Stimulated activated CD4-positive, alpha-beta T cell treated with anti-CD3 and anti-CD28 coated beads, Interleukin-1b, Interleukin-23, amount 100 ng/mL, for 4 hours (primary cell): ENCODE data around the gene KCTD16.

Experiments used
- DNase-seq, 2 donors: peaks; one replicate each; pipeline ENCODE4 v3.0.0-alpha.2; 2020; ENCODE audit warnings: low read depth in 2 of 2

KCTD16 gene

DNA sequence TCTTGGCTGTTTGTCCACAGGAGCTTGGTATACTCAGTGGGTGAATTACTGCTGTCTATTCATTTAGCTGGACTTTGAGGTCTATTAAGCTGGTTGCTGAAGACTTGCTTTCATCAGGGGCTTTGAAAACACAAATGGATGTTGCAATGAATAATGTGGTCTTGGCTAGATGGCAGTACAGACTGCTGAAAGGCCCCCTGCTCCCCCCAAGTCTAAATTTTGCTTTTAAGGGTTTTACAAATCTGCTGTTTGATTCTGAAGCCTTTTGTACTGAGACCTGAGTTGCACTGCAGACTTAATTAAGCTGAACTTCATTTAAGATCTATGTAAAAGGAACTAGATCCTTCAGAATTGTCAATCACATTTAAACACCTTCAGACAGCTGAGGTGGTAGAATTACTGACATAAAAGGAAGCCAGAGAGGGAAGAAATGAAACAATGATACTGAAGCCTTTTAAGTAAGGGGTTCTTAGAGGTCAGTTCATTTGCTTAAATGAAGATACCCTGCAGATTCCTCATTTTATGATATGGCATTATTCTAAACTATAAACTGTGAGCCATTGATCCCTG lies 37.3 kb downstream of the KCTD16 start:
- no peak for DNase-seq

DNA sequence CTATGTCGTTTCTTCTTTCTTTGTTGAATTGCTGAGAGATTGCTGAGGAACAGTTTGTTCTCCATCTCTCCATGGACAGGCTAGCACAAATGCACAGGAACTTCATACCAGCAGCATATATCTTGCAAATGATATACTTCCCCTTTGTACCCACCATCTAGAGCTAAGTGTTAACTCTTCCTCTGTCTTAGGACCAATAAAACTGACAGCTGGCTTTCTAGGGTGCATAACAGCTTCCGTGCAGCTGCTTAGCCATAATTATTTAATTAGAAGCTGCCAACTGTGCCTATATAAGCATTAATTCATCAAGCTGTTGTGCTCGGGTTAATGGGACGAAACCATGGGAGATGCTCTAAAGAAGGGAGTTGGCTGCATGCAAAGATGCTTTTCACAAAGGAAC lies 38.7 kb downstream of the KCTD16 start:
- DNase-seq = no peak

DNA sequence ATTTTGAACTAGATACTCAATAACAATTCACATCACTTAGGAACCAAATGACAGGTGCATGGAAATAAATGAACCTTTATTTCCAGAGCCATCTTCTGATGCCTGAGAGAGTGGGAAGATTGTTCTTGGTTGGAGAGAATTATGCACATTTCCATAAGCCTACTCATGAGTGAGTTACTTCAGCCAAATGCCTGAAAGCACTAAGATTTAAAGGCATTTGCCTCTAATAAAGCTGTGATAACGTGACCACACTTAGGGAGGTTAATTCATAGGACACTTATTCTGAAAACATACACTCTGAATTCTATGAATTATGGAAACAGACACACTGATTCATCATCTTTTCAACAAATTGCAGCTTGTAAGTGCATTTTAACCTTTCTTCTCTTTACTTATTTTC lies 40.0 kb downstream of the KCTD16 start:
- no peak for DNase-seq

DNA sequence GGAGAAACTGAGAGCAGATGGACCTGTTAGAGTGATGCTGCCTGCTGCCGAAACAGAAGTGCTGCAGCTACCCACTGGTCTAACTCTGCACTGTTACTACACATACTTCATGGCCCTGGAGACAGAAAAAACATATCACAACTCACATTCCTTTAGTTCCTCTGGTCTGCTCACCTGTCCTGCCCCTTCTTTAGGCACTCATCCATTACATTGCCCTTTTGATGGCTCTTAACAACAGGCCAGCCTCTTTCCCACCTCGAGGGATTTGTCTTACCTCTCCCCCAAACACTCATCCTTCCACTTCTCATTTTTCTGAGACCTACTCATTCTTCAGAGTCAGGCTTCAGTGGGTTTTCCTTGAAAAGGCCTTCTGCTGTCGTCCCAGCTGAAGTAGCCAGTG lies 49.2 kb downstream of the KCTD16 start:
- no peak for DNase-seq

DNA sequence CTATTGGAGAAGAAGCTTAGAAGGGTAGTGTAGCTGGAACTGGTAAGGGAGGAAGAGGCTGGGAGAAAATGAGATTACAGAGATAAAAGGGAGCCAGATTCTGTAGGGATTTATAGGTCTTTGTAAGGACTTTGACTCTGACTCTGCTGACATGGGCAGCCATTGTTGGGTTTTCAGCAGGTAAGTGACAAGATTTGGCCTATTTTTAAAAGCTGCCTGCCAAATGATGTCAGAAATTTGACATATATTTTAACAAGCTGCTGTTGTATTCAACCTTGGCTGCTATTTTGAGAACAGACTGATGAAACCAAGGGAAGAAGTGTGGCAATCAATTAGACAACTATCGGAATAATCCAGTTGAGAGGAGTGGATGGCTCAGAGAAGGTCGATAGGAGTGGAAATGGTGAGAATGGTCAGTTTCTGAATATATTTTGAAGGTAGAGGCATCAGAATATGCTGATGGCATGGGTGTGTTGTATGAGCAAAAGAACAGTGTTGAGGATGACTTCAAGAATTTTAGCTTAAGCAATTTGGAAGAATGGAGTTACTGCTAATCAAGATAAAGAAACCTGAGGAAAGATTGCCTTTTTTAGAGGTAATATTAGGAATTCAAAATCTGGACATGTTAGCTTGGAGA lies 56.8 kb downstream of the KCTD16 start:
- no peak for DNase-seq

DNA sequence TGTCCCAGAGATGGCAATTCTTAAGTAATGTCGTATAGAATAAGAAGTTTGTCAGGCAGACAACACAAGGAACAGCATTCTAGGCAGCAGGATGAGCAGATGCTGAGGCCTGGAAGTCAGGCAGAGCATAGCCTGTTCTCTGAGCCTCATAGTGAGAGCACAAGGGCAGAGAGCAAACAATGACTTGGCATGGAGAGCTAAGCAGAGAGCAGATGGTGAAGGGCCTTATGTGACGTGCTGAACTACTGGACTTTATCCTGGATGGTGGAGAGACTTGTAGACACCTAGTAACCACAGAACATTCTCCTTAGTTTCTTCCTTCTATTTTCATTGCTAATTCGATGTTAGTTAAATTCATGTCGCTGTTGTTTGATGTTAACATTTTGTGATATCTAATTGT lies 60.1 kb downstream of the KCTD16 start:
- no peak for DNase-seq

DNA sequence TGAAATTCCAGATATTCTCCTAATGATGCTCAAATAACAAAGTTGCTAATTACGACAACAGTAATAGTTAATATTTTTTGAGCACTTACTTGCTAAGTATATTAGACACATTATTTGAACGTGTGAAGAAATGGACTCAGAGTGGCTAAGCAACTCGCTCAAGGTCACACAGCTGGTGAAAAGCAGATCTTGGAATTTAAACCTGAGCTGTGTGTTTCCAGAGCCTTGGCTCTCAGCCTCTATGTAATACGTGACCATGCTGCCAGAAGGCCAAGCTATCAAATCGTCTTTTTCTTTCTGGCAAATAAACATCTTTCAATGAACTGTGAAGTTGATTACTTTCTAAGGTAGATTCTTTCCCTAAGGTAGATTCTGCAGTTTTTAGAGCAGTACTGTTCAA lies 61.6 kb downstream of the KCTD16 start:
- no peak for DNase-seq

DNA sequence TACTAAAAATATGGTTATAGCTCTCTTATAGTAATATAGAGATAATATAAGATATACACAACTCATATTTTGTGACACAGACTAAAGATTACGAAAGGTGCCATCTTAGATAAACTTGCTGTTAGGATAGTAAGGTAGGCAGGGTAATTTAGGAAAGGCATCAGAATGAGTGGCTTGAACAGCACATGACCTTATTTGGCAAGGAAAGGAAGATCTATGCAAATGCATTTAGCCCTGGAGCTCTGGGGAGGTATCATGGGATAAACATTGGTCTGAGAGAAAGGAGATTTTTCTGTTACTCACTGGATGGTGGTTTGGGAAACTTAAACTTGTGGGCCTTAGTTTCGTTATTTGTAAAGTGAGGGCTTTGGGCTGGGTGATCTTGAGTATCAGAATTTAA lies 65.8 kb downstream of the KCTD16 start:
- DNase-seq = no peak

DNA sequence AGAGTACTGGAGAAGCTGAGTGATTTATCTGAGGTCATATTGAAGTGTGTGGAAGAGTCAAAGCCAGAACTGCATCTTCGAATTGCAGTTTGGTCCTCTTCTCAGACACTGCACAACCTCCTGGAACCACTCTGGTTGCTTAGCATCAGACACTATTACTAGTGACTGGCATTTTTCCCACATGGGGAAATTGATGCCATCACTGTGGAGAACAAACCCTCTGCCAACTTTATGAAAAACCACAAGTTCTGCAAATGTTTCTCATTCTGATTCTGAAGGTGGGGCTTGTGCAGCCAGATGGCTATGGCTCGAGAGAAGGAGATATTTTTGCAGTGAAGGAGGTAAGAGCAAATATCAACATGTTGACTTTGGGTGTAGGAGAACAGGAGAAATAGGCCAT lies 67.2 kb downstream of the KCTD16 start:
- DNase-seq = no peak

DNA sequence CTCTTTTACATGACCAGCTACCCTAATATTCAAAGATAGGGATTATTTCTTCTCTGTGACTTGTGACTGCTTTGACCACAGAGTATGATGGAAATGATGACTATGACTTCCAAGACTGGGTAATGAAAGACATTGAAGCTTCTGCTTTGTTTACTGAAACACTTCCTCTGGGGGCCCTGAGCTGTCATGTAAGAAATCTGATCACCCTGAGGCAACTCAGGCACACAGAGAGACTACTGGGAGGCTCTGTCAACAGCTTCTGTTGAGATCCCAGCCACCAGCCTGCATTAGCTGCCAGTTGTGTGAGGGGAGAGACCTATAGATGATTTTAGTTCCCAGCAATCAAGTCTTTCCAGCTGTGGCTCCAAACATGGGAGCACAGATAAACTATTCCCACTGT lies 76.5 kb downstream of the KCTD16 start:
- DNase-seq = no peak

DNA sequence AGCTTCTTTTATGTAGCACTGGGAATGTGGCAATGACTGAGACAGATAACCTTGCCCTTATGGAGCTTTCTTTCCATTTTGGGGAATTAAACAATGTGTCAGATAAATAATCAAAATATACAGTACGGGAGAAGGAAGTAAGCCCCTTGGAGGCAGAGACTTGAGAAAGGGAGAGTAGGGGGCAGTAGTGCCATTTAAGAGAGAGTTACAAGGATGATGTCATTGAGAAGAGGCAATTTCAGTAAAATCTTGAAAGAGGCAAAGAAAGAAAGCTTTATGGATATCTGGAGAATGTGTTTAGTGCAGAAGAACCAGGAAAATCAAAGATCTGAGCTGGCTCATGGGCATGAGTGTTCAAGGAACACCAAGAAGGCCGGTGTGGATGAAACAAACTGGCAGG lies 77.3 kb downstream of the KCTD16 start:
- DNase-seq = no peak

DNA sequence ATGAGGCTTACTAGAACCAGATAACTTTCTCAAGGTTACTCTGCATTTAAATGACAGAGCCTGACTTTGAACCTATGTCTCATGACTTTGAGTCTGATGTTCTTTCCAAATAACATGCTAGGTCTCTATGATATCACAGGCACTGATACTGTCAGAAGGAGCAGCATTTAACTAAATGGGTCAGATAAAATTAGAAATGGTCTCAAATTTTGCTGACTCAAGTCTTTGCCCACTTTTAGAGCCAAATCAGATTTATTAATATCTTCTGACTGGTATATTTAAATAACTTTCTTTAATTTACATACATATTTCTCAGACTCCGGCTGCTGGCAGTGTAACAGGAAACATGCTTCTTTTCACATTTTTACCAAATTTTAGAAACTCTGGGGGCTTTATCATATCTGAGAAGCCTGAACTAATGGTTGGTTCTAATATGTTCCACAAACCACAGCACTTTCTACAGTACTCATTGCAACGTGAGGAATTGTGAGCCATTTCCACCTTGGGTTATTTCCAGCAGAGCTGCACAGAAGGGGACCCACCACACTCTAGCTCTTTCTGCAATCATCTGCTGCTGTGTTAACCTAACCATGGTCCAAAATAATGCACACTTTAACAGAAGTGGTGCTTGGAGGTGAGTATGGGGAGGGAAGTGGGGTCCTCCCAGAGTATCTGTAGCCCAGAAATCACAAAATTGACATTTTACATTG lies 79.2 kb downstream of the KCTD16 start:
- DNase-seq = no peak

DNA sequence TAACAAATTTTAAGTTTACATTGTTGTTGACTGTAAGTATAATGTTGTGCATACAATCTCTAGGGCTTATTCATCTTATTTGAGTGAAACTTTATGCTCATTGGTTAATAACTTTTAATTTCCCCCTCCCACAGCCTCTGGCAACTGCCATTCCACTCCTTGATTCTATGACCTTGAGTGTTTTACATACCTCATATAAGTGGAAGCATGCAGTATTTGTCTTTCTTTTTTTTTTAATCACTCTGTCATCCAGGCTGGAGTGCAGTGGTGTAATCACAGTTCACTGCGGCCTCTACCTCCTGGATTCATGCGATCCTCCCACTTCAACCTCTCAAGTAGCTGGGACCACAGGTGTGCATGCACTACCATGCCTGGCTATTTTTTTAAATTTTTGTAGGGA lies 83.9 kb downstream of the KCTD16 start:
- no peak for DNase-seq

DNA sequence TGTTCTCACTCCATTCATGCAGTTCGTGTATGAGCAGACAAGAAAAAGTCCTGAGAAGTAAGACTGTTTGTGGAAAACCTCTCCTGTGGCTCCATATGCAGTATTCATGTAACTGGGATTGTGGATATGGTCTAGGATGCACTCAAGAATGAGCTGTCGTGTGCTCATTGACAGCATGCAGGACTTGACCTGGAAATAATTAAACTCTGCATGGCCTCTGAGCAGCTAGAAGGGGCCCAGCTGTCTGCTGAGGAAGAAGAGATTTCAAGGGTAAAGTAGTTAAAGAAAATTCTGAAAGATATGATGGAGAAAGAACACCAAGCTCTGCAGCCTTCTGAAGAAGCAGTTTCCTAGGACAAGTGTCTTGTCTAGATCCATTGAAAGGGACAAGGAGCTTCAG lies 89.4 kb downstream of the KCTD16 start:
- no peak for DNase-seq

DNA sequence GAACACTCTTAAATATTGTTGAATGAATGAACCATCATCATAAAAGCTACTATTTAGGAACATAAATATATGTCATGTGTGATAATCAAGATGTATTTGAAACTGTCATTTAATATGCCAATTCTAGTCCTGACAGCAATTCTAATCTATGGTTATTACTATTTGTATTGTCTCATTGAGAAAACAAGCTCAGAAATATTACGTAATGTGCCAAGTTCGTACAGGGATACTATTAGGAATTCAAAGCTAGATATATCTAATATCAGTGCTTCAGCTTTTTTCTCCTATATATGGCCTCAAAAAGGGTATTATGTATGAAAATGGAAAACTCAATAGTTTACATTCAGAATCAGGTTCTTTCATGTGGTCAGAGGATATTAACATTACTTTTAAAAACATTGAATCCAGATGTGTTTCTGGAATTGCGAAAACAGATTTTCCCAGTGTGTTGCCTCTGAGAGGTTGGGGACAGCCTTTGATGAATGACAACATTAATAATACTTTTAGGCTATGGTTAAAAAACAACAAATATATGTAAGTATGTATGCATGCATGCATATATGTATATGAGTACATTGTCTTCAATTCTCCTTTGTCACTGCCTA lies 95.1 kb downstream of the KCTD16 start:
- no peak for DNase-seq

DNA sequence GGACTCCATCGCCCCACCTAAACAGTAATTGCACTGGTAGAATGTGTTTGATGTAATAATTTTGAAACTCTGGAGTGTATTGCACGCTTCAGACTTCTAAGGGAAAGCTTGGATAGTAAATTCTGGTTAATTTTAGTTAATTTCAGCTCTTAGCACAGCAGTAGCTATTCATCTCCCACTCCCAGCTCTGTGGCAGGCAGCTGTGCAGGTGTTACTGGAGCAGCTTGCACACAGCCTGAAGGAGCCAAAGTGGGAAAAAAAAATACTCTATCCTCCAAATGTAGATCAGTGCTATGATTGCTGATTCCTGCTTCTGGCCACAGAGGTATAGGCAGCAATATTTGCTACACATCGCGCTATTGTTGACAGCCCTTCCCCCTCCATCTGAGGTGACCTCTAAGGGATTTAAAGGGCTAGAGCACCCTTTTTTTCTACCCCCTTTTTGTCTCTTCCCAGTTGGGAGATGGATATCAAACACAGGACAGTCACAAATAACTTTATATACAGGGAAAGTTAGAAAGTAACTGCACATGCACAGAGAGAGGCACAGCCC lies 97.4 kb downstream of the KCTD16 start:
- DNase-seq = no peak

DNA sequence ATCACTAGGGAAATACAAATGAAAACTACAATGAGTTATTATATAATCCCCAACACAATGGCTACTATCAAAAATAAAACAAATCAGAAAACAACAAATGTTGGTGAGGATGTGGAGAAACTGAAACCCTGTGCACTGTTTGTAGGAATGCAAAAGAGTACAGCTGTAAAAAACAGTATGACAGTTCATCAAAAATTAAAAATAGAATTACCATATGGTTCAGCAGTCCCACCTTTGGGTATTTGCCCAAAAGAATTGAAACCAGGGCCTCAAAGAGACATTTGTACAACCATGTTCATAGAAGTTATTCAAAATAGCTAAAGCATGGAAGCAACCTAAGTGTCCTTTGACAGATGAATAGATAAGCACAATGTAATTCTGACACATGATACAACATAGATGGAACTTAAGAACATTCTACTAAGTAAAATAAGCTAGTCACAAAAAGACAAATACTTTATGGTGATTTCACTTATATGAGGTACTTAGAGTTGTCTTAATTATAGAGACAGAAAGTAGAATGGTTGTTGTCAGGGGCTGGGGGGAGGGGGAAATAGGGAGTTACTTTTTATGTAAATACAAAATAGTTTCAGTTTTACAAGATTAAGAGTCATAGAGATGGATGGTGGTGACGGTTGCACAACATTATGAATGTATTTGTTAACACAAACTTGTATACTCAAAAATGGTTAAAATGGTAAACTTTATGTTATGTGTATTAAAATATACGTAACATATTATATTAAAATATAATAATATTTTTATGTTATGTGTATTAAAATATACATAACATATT lies 102.8 kb downstream of the KCTD16 start:
- no peak for DNase-seq

DNA sequence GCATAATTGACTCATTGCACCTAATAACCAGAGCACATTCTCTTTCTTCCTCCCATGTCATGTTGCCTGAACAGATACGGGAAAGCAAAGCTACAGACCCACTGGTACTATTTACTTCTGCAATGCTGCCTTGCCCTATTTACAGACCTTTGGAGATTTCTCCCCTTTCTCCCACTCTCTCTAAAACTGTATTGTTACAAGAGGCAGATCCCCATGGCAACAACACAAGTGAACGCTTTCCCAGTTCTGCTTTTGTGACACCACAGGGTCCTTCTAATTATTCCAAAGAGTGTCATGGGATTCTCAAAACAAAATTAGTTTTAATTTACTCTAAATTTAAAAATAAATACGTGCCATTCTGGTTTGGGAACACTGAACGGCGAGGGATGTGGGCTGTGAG lies 104.7 kb downstream of the KCTD16 start:
- no peak for DNase-seq

DNA sequence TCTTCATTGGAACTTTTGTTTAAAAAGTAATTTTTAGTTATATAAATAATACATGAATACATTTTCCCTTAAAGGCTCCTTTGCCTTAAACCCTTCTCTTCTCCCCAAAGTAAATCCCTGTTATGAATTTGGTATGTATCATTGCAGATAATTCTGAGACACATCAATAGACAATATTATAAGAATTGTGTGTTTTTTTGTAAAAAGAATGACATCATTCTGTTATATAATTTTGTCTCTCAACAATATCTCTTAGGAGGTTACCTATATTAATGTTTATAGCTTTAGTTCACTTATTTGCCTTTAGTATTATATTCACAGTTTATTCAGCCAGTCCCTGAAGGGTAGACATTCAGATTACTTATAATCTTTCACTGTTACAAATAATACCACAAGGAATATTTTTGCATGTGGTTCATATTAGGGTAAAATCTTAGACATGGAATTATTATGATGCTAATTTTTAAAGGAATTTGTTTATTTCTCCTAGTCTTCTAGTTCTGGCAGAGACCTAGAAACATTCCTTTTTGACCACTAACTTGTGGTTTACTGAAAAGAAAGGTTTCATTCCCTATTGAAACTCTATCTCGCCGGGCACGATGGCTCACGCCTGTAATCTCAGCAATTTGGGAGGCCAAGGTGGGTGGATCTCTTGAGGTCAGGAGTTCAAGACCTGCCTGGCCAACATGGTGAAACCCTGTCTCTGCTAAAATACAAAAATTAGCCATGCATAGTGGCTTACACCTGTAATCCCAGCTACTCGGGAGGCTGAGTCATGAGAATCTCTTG lies 105.6 kb downstream of the KCTD16 start:
- no peak for DNase-seq

DNA sequence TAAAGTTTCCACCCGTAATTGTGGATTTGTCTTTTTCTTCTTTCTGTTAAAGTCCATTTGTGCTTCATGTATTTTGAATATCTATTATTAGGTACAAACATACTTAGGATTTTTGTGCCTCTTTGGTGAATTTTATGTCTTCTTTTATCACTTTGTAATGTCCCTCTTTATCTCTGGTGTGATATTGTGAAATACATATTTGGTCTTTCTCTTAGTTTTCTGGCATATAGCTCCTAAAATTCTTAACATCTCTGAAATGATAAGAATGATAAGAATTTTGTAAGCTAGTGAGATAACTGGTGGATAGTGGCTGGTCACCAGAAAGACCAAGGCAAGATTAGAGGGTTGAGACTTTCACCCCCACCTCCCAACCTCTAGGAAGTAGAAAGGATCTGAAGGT lies 111.1 kb downstream of the KCTD16 start:
- DNase-seq = no peak

DNA sequence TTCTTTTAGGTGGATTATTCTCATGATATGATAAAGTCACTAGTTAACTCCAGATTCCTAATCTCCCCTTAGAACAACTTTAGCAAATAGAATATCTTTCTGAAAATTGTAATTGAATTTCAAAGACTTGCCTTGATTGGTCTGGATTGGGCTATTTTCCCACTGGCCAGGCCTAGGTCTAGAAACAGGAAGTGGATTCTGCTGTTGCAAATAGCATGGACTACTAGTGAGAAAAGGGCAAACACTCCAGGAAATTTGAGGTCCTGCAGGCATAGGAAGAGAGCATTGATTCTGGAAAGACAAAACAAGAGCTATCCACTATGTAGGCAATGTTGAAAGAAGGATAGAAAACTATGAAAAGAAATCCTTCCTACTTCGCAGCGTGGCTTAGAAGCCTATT lies 113.4 kb downstream of the KCTD16 start:
- DNase-seq = no peak
